H54 (cell line): ENCODE results near the gene MTCL1.

Experiments
- DNase-seq: peaks from one replicate; pipeline ENCODE4 v3.0.0; 2011; ENCODE audit warnings: low spot score, mixed read lengths; ENCODE audit not compliant: insufficient read length
- FAIRE-seq: peaks from 3 replicates; lab custom pipeline; 2011; peaks lifted over from hg19 to GRCh38; lab: Jason Lieb, UNC
- POLR2A ChIP-seq: IDR thresholded peaks from 2 replicates; pipeline ENCODE4 v1.6.1; 2011; ENCODE audit warnings: low read depth, mild to moderate bottlenecking, low read length

MTCL1 gene

GRCh38 chr18:8770657-8771056 is 65.3 kb downstream of the MTCL1 start:
- FAIRE-seq (no peak), DNase-seq (no peak)
- TF ChIP-seq POLR2A = no peak

- no peak for DNase-seq
- TF ChIP-seq POLR2A = no peak
- FAIRE-seq = no peak
Measured at GRCh38 chr18:8771930-8772329, 66.6 kb downstream of the MTCL1 start.

GRCh38 chr18:8773980-8774379 is 68.6 kb downstream of the MTCL1 start:
- FAIRE-seq (no peak), DNase-seq (no peak)
- no peak for TF ChIP-seq POLR2A

GRCh38 chr18:8776013-8776943 is 70.9 kb downstream of the MTCL1 start:
- no peak for DNase-seq
- TF ChIP-seq POLR2A = no peak
- no peak for FAIRE-seq

- no peak for TF ChIP-seq POLR2A
- DNase-seq = no peak
- no peak for FAIRE-seq
Measured at GRCh38 chr18:8777846-8778245, 72.5 kb downstream of the MTCL1 start.

- DNase-seq = no peak
- TF ChIP-seq POLR2A = no peak
- FAIRE-seq = no peak
Measured at GRCh38 chr18:8778386-8778785, 73.0 kb downstream of the MTCL1 start.

GRCh38 chr18:8778824-8779223 is 73.5 kb downstream of the MTCL1 start:
- DNase-seq (no peak), FAIRE-seq (no peak)
- no peak for TF ChIP-seq POLR2A

- DNase-seq (no peak), FAIRE-seq (no peak)
- TF ChIP-seq POLR2A = no peak
Measured at GRCh38 chr18:8779251-8779650, 73.9 kb downstream of the MTCL1 start.

GRCh38 chr18:8780227-8780626 is 74.9 kb downstream of the MTCL1 start:
- FAIRE-seq = no peak
- TF ChIP-seq POLR2A = no peak
- no peak for DNase-seq

- no peak for FAIRE-seq
- no peak for DNase-seq
- no peak for TF ChIP-seq POLR2A
Measured at GRCh38 chr18:8781671-8782070, 76.3 kb downstream of the MTCL1 start.

GRCh38 chr18:8783335-8783993 is 78.1 kb downstream of the MTCL1 start:
- FAIRE-seq = no peak

GRCh38 chr18:8783994-8784530 is 78.7 kb downstream of the MTCL1 start:
- FAIRE-seq (no peak), DNase-seq (no peak)
- no peak for TF ChIP-seq POLR2A

More at GRCh38 chr18:8783335-8783993, 78.1 kb downstream of the MTCL1 start:
- DNase-seq = no peak
- no peak for TF ChIP-seq POLR2A

- DNase-seq = no peak
- no peak for FAIRE-seq
- no peak for TF ChIP-seq POLR2A
Measured at GRCh38 chr18:8785261-8785660, 79.9 kb downstream of the MTCL1 start.

GRCh38 chr18:8785855-8786482 is 80.6 kb downstream of the MTCL1 start:
- FAIRE-seq (no peak), DNase-seq (no peak)
- no peak for TF ChIP-seq POLR2A
